Measurements from ENCODE around the gene BTBD17.

BTBD17 gene

DNA sequence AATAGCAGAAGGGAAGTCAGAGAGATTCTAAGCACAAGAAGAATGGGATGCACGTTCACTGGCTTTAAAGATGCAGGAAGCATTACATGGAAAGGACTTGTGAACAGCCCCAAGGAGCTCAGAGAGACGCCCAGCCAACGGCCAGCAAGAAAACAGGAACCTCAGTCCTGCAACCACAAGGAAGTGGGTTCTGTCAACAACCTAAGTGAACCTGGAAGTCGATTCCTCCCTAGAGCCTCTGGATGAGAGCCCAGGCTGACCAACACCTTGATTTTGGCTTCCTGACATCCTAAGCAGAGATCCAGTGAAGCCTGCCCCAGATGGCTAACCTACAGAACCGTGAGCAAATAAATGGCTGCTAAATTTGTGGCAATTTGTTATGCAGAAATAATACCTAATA, 30.1 kb upstream of the BTBD17 start:
- no CpG with 5 or more reads among the region's 5 CpGs for WGBS, 2 donors (ENCODE audit: extremely low coverage in 2 of 2, insufficient read length in 2 of 2, insufficient replicate concordance in 1 of 2)

DNA sequence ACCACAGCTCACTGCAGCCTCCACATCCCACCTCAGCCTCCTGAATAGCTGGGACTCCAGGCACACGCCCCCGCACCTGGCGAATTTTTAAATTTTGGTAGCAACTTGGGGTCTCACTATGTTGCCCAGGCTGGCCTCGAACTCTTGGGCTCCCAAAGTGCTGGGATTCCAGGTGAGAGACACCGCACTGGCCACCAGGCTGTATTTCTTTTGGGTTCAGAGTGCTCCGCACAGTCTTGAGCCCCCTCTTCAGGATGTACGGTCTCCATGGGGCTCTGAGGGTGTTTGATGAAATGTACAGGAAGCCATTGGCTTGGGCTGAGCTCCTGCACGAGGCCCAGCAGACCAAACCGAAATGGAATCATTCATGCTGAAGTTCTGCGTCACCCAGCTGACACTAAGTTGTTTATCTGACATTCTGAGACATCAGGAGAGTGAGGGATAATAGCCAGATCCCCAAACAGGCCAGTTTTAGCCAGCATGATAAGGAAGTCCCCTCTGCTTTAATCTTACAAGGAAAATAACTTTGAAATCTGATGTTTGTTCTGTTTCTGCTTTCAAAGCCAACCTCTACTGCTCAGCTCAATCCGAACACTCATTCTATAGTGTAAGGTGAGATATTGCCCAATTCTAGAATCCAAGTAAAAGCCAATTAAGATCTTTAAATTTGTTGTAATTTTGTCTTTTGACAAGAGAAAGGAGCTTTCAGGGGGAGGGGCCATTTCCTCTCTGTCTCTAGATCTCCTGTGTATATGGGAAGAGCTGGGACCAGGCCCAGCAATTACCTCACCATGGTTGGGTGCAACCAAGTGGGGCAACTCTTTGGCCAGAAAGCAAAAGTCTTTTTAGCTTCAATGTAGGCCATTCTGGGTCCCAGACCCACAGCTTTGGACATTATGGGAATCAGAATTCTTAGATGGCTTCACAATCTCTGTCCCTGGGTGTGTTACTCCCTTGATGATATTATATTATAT, 29.3 kb upstream of the BTBD17 start:
- Histone ChIP-seq H3K27ac (replicated peaks; ENCODE audit: low read length) (no peak overlapping the region), H4K91ac (ENCODE audit: low read depth, low read length, poor library complexity) (no peak overlapping the region), H3K36me3 (replicated peaks in 1 of 2; ENCODE audit: control insufficient read depth in 2 of 2, insufficient read depth in 2 of 2, low read length in 2 of 2) (no peaks in the 10 kb centered on the region), H2BK15ac (ENCODE audit: low read length) (no peak overlapping the region), H3K79me1 (ENCODE audit: low read depth, low read length) (no peaks in the 10 kb centered on the region), H3K23ac (ENCODE audit: low read depth, low read length, poor library complexity) (no peak overlapping the region), H3K4ac (ENCODE audit: low read length) (no peak overlapping the region), H3K9ac (ENCODE audit: low read depth, low read length, poor library complexity) (no peak overlapping the region), H2AK5ac (ENCODE audit: low read depth, low read length) (no peak overlapping the region), H3K4me3 (ENCODE audit: low read length in 2 of 2) (no peak overlapping the region), H4K8ac (ENCODE audit: low read depth, low read length) (no peak overlapping the region), H3K9me3 (replicated peaks in 1 of 2; ENCODE audit: control insufficient read depth in 2 of 2, insufficient read depth in 1 of 2, low read depth in 1 of 2, low read length in 2 of 2) (peaks cover 0 to 2% of the 10 kb centered on the region in 2 donors), H3K4me2 (ENCODE audit: insufficient read depth, low read length, poor library complexity, severe bottlenecking) (no peak overlapping the region), H2BK12ac (ENCODE audit: low read length) (no peak overlapping the region), H2BK5ac (ENCODE audit: low read length) (no peak overlapping the region), H3K14ac (ENCODE audit: low read length) (no peak overlapping the region), H3K4me1 (ENCODE audit: control insufficient read depth in 2 of 2, insufficient read depth in 1 of 2, low read depth in 1 of 2, low read length in 2 of 2) (peaks cover 0 to 6% of the 10 kb centered on the region in 2 donors), H3K18ac (ENCODE audit: low read length) (no peak overlapping the region), H2BK120ac (ENCODE audit: low read depth, low read length) (no peak overlapping the region), H3K27me3 (ENCODE audit: control insufficient read depth in 3 of 3, insufficient read depth in 3 of 3, low read depth in 1 of 3, low read length in 3 of 3) (peaks cover 0 to 14% (median 0%) of the 10 kb centered on the region in 3 experiments), H2AFZ (ENCODE audit: low read length) (no peak overlapping the region)
- no peak for DNase-seq (ENCODE audit: low spot score)
- WGBS, 2 donors (ENCODE audit: extremely low coverage in 2 of 2, insufficient read length in 2 of 2, insufficient replicate concordance in 1 of 2) = no CpG with 5 or more reads among the region's 11 CpGs

More for the DNA sequence above, 30.1 kb upstream of the BTBD17 start:
- Histone ChIP-seq H3K14ac (ENCODE audit: low read length) (no peak overlapping the region), H4K8ac (ENCODE audit: low read depth, low read length) (no peak overlapping the region), H4K91ac (ENCODE audit: low read depth, low read length, poor library complexity) (no peak overlapping the region), H3K36me3 (replicated peaks in 1 of 2; ENCODE audit: control insufficient read depth in 2 of 2, insufficient read depth in 2 of 2, low read length in 2 of 2) (no peaks in the 10 kb centered on the region), H3K18ac (ENCODE audit: low read length) (no peak overlapping the region), H3K4me2 (ENCODE audit: insufficient read depth, low read length, poor library complexity, severe bottlenecking) (no peak overlapping the region), H3K4ac (ENCODE audit: low read length) (no peak overlapping the region), H2BK15ac (ENCODE audit: low read length) (no peak overlapping the region), H3K27ac (replicated peaks; ENCODE audit: low read length) (no peak overlapping the region), H3K4me1 (ENCODE audit: control insufficient read depth in 2 of 2, insufficient read depth in 1 of 2, low read depth in 1 of 2, low read length in 2 of 2) (peaks cover 0 to 6% of the 10 kb centered on the region in 2 donors), H3K23ac (ENCODE audit: low read depth, low read length, poor library complexity) (no peak overlapping the region), H2BK120ac (ENCODE audit: low read depth, low read length) (no peak overlapping the region), H2AFZ (ENCODE audit: low read length) (no peak overlapping the region), H2BK12ac (ENCODE audit: low read length) (no peak overlapping the region), H3K9ac (ENCODE audit: low read depth, low read length, poor library complexity) (no peak overlapping the region), H3K4me3 (ENCODE audit: low read length in 2 of 2) (no peak overlapping the region), H2BK5ac (ENCODE audit: low read length) (no peak overlapping the region), H2AK5ac (ENCODE audit: low read depth, low read length) (no peak overlapping the region), H3K9me3 (replicated peaks in 1 of 2; ENCODE audit: control insufficient read depth in 2 of 2, insufficient read depth in 1 of 2, low read depth in 1 of 2, low read length in 2 of 2) (peaks cover 0 to 2% of the 10 kb centered on the region in 2 donors), H3K79me1 (ENCODE audit: low read depth, low read length) (no peaks in the 10 kb centered on the region), H3K27me3 (ENCODE audit: control insufficient read depth in 3 of 3, insufficient read depth in 3 of 3, low read depth in 1 of 3, low read length in 3 of 3) (peaks cover 0 to 14% (median 0%) of the 10 kb centered on the region in 3 experiments)
- no peak for DNase-seq (ENCODE audit: low spot score)

DNA sequence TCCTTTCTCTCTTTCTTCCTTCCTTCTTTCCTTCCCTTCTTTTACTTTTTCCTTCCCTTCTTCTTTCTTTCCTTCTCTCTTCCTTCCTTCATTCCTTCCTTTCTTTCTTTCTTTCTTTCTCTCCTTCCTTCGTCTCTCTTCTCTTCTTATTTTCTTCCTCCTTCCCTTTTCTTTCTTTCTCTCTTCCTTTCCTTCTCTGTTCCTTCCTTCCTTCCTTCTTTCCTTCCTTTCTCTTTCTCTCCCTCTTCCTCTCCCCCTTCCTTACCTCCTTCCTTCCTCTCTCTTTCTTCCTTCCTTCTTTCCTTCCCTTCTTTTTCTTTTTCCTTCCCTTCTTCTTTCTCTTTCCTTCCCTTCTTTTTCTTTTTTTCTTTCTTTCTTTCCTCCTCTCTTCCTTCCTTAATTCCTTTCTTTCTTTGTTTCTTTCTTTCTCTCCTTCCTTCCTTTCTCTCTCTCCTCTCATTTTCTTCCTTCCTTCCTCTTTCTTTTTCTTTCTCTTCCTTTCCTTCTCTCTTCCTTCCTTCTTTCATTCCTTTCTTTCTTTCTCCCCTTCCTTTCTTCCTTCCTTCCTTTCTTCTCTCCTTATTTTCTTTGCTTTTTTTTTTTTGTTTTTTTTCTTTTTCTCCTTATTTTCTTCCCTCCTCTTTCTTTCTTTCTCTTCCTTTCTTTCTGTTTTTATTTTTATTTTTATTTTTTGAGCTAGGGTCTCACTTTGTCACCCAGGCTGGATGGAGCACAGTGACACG, 28.4 kb upstream of the BTBD17 start:
- no peak overlapping the region for H3K23ac ChIP-seq (ENCODE audit: low read depth, low read length, poor library complexity)
- no peak overlapping the region for H4K91ac ChIP-seq (ENCODE audit: low read depth, low read length, poor library complexity)
- no peak overlapping the region for H2AFZ ChIP-seq (ENCODE audit: low read length)
- no CpG with 5 or more reads among the region's 2 CpGs for WGBS, 2 donors (ENCODE audit: extremely low coverage in 2 of 2, insufficient read length in 2 of 2, insufficient replicate concordance in 1 of 2)
- no peaks in the 10 kb centered on the region for H3K79me1 ChIP-seq (ENCODE audit: low read depth, low read length)
- no peak overlapping the region for H4K8ac ChIP-seq (ENCODE audit: low read depth, low read length)
- no peak overlapping the region for H3K27ac ChIP-seq (replicated peaks; ENCODE audit: low read length)
- DNase-seq (ENCODE audit: low spot score) = no peak
- H3K27me3 ChIP-seq (ENCODE audit: control insufficient read depth in 3 of 3, insufficient read depth in 3 of 3, low read depth in 1 of 3, low read length in 3 of 3) = peaks cover 0 to 14% (median 0%) of the 10 kb centered on the region in 3 experiments
- no peaks in the 10 kb centered on the region for H3K36me3 ChIP-seq (replicated peaks in 1 of 2; ENCODE audit: control insufficient read depth in 2 of 2, insufficient read depth in 2 of 2, low read length in 2 of 2)
- H3K18ac ChIP-seq (ENCODE audit: low read length) = no peak overlapping the region
- H3K4ac ChIP-seq (ENCODE audit: low read length) = no peak overlapping the region
- no peak overlapping the region for H2BK5ac ChIP-seq (ENCODE audit: low read length)
- no peak overlapping the region for H3K4me3 ChIP-seq (ENCODE audit: low read length in 2 of 2)
- no peak overlapping the region for H2BK12ac ChIP-seq (ENCODE audit: low read length)
- H3K9me3 ChIP-seq (replicated peaks in 1 of 2; ENCODE audit: control insufficient read depth in 2 of 2, insufficient read depth in 1 of 2, low read depth in 1 of 2, low read length in 2 of 2) = peaks cover 0 to 2% of the 10 kb centered on the region in 2 donors
- H3K9ac ChIP-seq (ENCODE audit: low read depth, low read length, poor library complexity) = no peak overlapping the region
- H2BK15ac ChIP-seq (ENCODE audit: low read length) = no peak overlapping the region
- H2AK5ac ChIP-seq (ENCODE audit: low read depth, low read length) = no peak overlapping the region
- H3K14ac ChIP-seq (ENCODE audit: low read length) = no peak overlapping the region
- H2BK120ac ChIP-seq (ENCODE audit: low read depth, low read length) = no peak overlapping the region
- peaks cover 0 to 6% of the 10 kb centered on the region in 2 donors for H3K4me1 ChIP-seq (ENCODE audit: control insufficient read depth in 2 of 2, insufficient read depth in 1 of 2, low read depth in 1 of 2, low read length in 2 of 2)
- H3K4me2 ChIP-seq (ENCODE audit: insufficient read depth, low read length, poor library complexity, severe bottlenecking) = no peak overlapping the region
